GM23338 (cell line): Measurements from ENCODE around the gene TSPAN13. TPM values are rescaled to one million over a fixed set of nuclear protein-coding genes. Genes with fewer than 3 reads are reported as not detected.

ENCODE experiments used
- ATAC-seq: fragments of 200-7000 bp; cut with Tn5 transposase; 3 replicates; pipeline ENCODE4 v1.9.1; 2020
- DNase-seq: peaks from one replicate; pipeline ENCODE4 v3.0.0-alpha.2; 2015; ENCODE audit warnings: low spot score
- H2AFZ ChIP-seq: fragments of 200-600 bp; sonication (generic); 2 replicates; pipeline ENCODE4 v1.8.0; 2016; ENCODE audit warnings: antibody characterized with exemption, mild to moderate bottlenecking, moderate library complexity
- H3F3A ChIP-seq: fragments of 200-600 bp; sonication (generic); replicated peaks from 2 replicates; pipeline ENCODE4 v1.8.0; 2017; ENCODE audit warnings: antibody characterized with exemption, mixed run types, low read depth
- H3K27ac ChIP-seq: fragments of 200-600 bp; sonication (generic); 2 replicates; pipeline ENCODE4 v1.6.1; 2016; ENCODE audit warnings: low read depth
- H3K27me3 ChIP-seq: fragments of 200-600 bp; sonication (generic); 2 replicates; pipeline ENCODE4 v1.8.0; 2016; ENCODE audit warnings: mild to moderate bottlenecking, mixed run types, moderate library complexity; ENCODE audit not compliant: insufficient read depth
- H3K36me3 ChIP-seq: fragments of 200-600 bp; sonication (generic); 2 replicates; pipeline ENCODE4 v1.8.0; 2016; ENCODE audit warnings: mild to moderate bottlenecking; ENCODE audit not compliant: insufficient read depth
- H3K4me1 ChIP-seq: fragments of 200-600 bp; sonication (generic); 2 replicates; pipeline ENCODE4 v1.8.0; 2016; ENCODE audit warnings: mild to moderate bottlenecking, moderate library complexity; ENCODE audit not compliant: insufficient read depth
- H3K4me2 ChIP-seq: fragments of 200-600 bp; sonication (generic); 2 replicates; pipeline ENCODE4 v1.7.1; 2017; ENCODE audit warnings: mixed run types
- H3K4me3 ChIP-seq: fragments of 200-600 bp; sonication (generic); 2 replicates; pipeline ENCODE4 v1.6.1; 2016; ENCODE audit warnings: mixed run types
- H3K79me2 ChIP-seq: fragments of 200-600 bp; sonication (generic); replicated peaks from 2 replicates; pipeline ENCODE4 v1.8.0; 2017; ENCODE audit warnings: mild to moderate bottlenecking; ENCODE audit not compliant: insufficient read depth
- H3K9me2 ChIP-seq: fragments of 200-600 bp; sonication (generic); 2 replicates; pipeline ENCODE4 v1.8.0; 2017; ENCODE audit not compliant: insufficient read depth
- H4K20me1 ChIP-seq: fragments of 200-600 bp; sonication (generic); replicated peaks from 2 replicates; pipeline ENCODE4 v1.8.0; 2017; ENCODE audit warnings: mild to moderate bottlenecking; ENCODE audit not compliant: insufficient read depth
- H3K27ac Mint-ChIP-seq: 2 replicates; pipeline ENCODE4 v1.8.0; 2020; ENCODE audit warnings: inconsistent platforms, mild to moderate bottlenecking, moderate library complexity, mixed read lengths
- H3K27me3 Mint-ChIP-seq: 3 replicates; pipeline ENCODE4 v1.8.0; 2022; ENCODE audit warnings: low read depth, mild to moderate bottlenecking, moderate library complexity, mixed read lengths, inconsistent platforms; ENCODE audit not compliant: insufficient read depth, poor library complexity
- H3K36me3 Mint-ChIP-seq: 3 replicates; pipeline ENCODE4 v1.8.0; 2021; ENCODE audit warnings: low read depth, mild to moderate bottlenecking, inconsistent platforms, moderate library complexity, mixed read lengths
- H3K4me1 Mint-ChIP-seq: 3 replicates; pipeline ENCODE4 v1.8.0; 2020; ENCODE audit warnings: mild to moderate bottlenecking, inconsistent platforms, mixed read lengths
- H3K4me3 Mint-ChIP-seq: 3 replicates; pipeline ENCODE4 v1.8.0; 2021; ENCODE audit warnings: moderate library complexity, mild to moderate bottlenecking, inconsistent platforms, mixed read lengths
- H3K9me3 Mint-ChIP-seq: 3 replicates; pipeline ENCODE4 v1.8.0; 2020; ENCODE audit warnings: moderate library complexity, mild to moderate bottlenecking, inconsistent platforms, mixed read lengths
- CREB1 ChIP-seq: fragments of 250-450 bp; sonication (Bioruptor Pico); IDR thresholded peaks from 2 replicates; pipeline ENCODE4 v1.5.0; 2020; ENCODE audit warnings: low read depth, mild to moderate bottlenecking, moderate library complexity
- CTCF ChIP-seq, 2 experiments: fragments of 200-600 bp in 1 of 2; sonication (generic) in 1 of 2; conservative IDR thresholded peaks; 2 replicates each; pipeline versions ENCODE4 v1.5.1 to v1.6.1; 2016 to 2017; ENCODE audit warnings: antibody characterized with exemption in 2 of 2, low read depth in 2 of 2, mild to moderate bottlenecking in 2 of 2, moderate library complexity in 1 of 2
- ETS1 ChIP-seq: IDR thresholded peaks from 2 replicates; pipeline ENCODE4 v1.6.1; 2016; ENCODE audit warnings: antibody characterized with exemption
- EZH2phosphoT487 ChIP-seq: fragments of 200-600 bp; sonication (generic); IDR thresholded peaks from one replicate; pipeline ENCODE4 v1.8.1; 2018; ENCODE audit warnings: antibody characterized with exemption; ENCODE audit not compliant: unreplicated experiment
- JUNB ChIP-seq: IDR thresholded peaks from one replicate; pipeline ENCODE4 v1.6.1; 2016; ENCODE audit warnings: antibody characterized with exemption; ENCODE audit not compliant: unreplicated experiment
- NANOG ChIP-seq: IDR thresholded peaks from 2 replicates; pipeline ENCODE4 v1.6.1; 2016; ENCODE audit warnings: antibody characterized with exemption, borderline replicate concordance
- POLR2AphosphoS5 ChIP-seq: IDR thresholded peaks from 2 replicates; pipeline ENCODE4 v1.6.1; 2016; ENCODE audit warnings: antibody characterized with exemption, low read depth
- STAT1 ChIP-seq: IDR thresholded peaks from one replicate; pipeline ENCODE4 v1.6.1; 2016; ENCODE audit warnings: antibody characterized with exemption; ENCODE audit not compliant: unreplicated experiment
- ZNF114 ChIP-seq: fragments of 250-450 bp; sonication (Bioruptor Pico); IDR thresholded peaks from 2 replicates; pipeline ENCODE4 v1.5.0; 2020; ENCODE audit warnings: mild to moderate bottlenecking, moderate library complexity
- ZNF331 ChIP-seq: fragments of 250-450 bp; sonication (Bioruptor Pico); IDR thresholded peaks from 2 replicates; pipeline ENCODE4 v1.5.0; 2020; ENCODE audit warnings: low read depth, mild to moderate bottlenecking, moderate library complexity
- ZNF462 ChIP-seq: fragments of 250-450 bp; sonication (Bioruptor Pico); IDR thresholded peaks from 2 replicates; pipeline ENCODE4 v1.5.0; 2020; ENCODE audit warnings: mild to moderate bottlenecking, moderate library complexity
- polyA plus RNA-seq: library from polyadenylated mRNA; unstranded; fragments of >200 nt; fragmentation: Nextera tagmentation; extraction: Ambion mirVana; gene quantifications from 2 replicates; pipeline ENCODE4 v1.2.1, GENCODE V29; 2016
- total RNA-seq: library from RNA; depleted of rRNA; stranded (reverse); fragments of >200 nt; shearing (Covaris generic); gene quantifications from 2 replicates; pipeline ENCODE4 v1.2.3, GENCODE V29; 2014

The TSPAN13 gene
- total and polyA plus RNA-seq, 2 experiments from 2014 or later, result 27.6 to 40.9 TPM

- no peak for TF ChIP-seq CTCF (conservative IDR thresholded peaks at IDR 0.05; ENCODE audit: low read depth in 2 of 2)
- TF ChIP-seq ETS1, result no peak
These were observed 19.3 kb upstream of the TSPAN13 start (continued) for GRCh38 chr7:16734148-16734726.

GRCh38 chr7:16735020-16735419, 18.5 kb upstream of the TSPAN13 start:
- no peak overlapping the region for H3K27ac Mint-ChIP-seq
- Histone ChIP-seq H4K20me1 (no peaks in the 10 kb centered on the region), H3K4me2 (no peak overlapping the region), H2AFZ (no peak overlapping the region), H3K79me2 (no peaks in the 10 kb centered on the region), H3K27me3 (no peaks in the 10 kb centered on the region), H3K36me3 (no peaks in the 10 kb centered on the region), H3F3A (no peaks in the 10 kb centered on the region), H3K27ac (no peak overlapping the region), H3K4me1 (peaks cover 8% of the 10 kb centered on the region), H3K9me2 (no peaks in the 10 kb centered on the region), H3K4me3 (no peak overlapping the region)
- no peaks in the 10 kb centered on the region; the same call in 2 of the 3 replicates for H3K9me3 Mint-ChIP-seq
- H3K4me1 Mint-ChIP-seq, result peaks cover 11% of the 10 kb centered on the region
- no peaks in the 10 kb centered on the region for H3K27me3 Mint-ChIP-seq
- H3K4me3 Mint-ChIP-seq, result no peak overlapping the region
- ATAC-seq (no peak), DNase-seq (no peak)
- H3K36me3 Mint-ChIP-seq, result no peaks in the 10 kb centered on the region
- no peak for TF ChIP-seq ETS1
- no peak for TF ChIP-seq ZNF462
- TF ChIP-seq POLR2AphosphoS5, result no peak
- no peak for TF ChIP-seq EZH2phosphoT487
- no peak for TF ChIP-seq NANOG
- no peak for TF ChIP-seq JUNB
- TF ChIP-seq STAT1, result no peak
- TF ChIP-seq ZNF331 (CRISPR knock-in tag), result no peak
- TF ChIP-seq CREB1 (CRISPR knock-in tag), result no peak
- TF ChIP-seq ZNF114, result no peak
- TF ChIP-seq CTCF (conservative IDR thresholded peaks at IDR 0.05; ENCODE audit: low read depth in 2 of 2), result no peak
